Stomach (tissue), 9 donors: Measurements from ENCODE around the gene XYLT1. TPM values are rescaled to one million over a fixed set of nuclear protein-coding genes. Genes with fewer than 3 reads are reported as not detected.

ENCODE experiments used
- DNase-seq, 2 donors: peaks; one replicate each; pipeline versions ENCODE4 v3.0.0 to v3.0.0-alpha.2; 2013 to 2019
- H3K27ac ChIP-seq, 5 donors: fragments of 200-600 bp in 4 of 5; sonication (generic) in 4 of 5; one replicate each; pipeline ENCODE4 v1.5.1; 2013 to 2019; ENCODE audit warnings: mild to moderate bottlenecking in 1 of 5, moderate library complexity in 1 of 5
- H3K27me3 ChIP-seq, 3 donors: fragments of 200-600 bp; sonication (generic); one replicate each; pipeline ENCODE4 v1.5.1; 2017 to 2019; ENCODE audit warnings: mixed run types in 1 of 3
- H3K36me3 ChIP-seq, 4 donors: fragments of 200-600 bp; sonication (generic); 1 replicate in 3 of 4; 2 replicates in 1 of 4; pipeline ENCODE4 v1.5.1; 2016 to 2019
- H3K4me1 ChIP-seq, 4 donors: fragments of 200-600 bp; sonication (generic); one replicate each; pipeline ENCODE4 v1.5.1; 2016 to 2019
- H3K4me3 ChIP-seq, 4 donors: fragments of 200-600 bp; sonication (generic) in 3 of 4; one replicate each; pipeline ENCODE4 v1.5.1; 2016 to 2019; ENCODE audit warnings: mild to moderate bottlenecking in 1 of 4
- H3K9me3 ChIP-seq, 4 donors: fragments of 200-600 bp; sonication (generic); one replicate each; pipeline ENCODE4 v1.5.1; 2016 to 2019
- EP300 ChIP-seq: sonication (generic); formaldehyde crosslinking; IDR thresholded peaks from one replicate; pipeline ENCODE4 v1.6.1; 2017; ENCODE audit warnings: antibody characterized with exemption
- POLR2A ChIP-seq, 4 donors: fragments of 450-650 bp; IDR thresholded peaks; one replicate each; pipeline ENCODE4 v1.6.1; 2016; ENCODE audit warnings: antibody characterized with exemption in 4 of 4, control low read depth in 2 of 4, mild to moderate bottlenecking in 1 of 4, moderate library complexity in 1 of 4
- POLR2AphosphoS5 ChIP-seq, 3 donors: sonication (generic); formaldehyde crosslinking; IDR thresholded peaks; one replicate each; pipeline ENCODE4 v1.6.1; 2016; ENCODE audit warnings: antibody characterized with exemption in 3 of 3
- WGBS, 5 donors: extraction: QIAGEN DNeasy Blood & Tissue Kit in 3 of 5; methylation state at CpG; one replicate each; pipeline versions ENCODE4 v1.1.5 to v1.1.7; 2013 to 2018; 5-methylcytosine and 5-hydroxymethylcytosine counted together
- intact Hi-C: fragments of 100-400 bp; cut with DNase I; formaldehyde crosslinking; loops from one replicate; pipeline ENCODE4 v1.15.1; 2023; ENCODE audit warnings: low total_unique reads
- polyA plus RNA-seq, 3 donors: library from polyadenylated mRNA; stranded (reverse); fragments of 200-250 nt; gene quantifications; one replicate each; pipeline ENCODE4 v1.2.3, GENCODE V29; 2013
- total RNA-seq, 5 donors: library from RNA; depleted of rRNA; stranded (reverse); fragments of >200 nt; gene quantifications; one replicate each; pipeline versions ENCODE4 v1.1.0 to v1.2.3, GENCODE V29; 2014 to 2016
- TF ChIP-seq, protein P1 (sequence below), 7 experiments: fragments of 450-650 bp in 4 of 7; fragments of 200-600 bp in 3 of 7; sonication (generic) in 3 of 7; IDR thresholded peaks; one replicate each; pipeline ENCODE4 v1.5.1; 2016 to 2019; ENCODE audit warnings: antibody characterized with exemption in 7 of 7, control low read depth in 2 of 7, mild to moderate bottlenecking in 1 of 7
- donor health status: healthy with polysubstance abuse.
- donor health status: Bipolar disorder and iron deficiency.
- donor health status: healthy.

Gene XYLT1
- total and polyA plus RNA-seq, 8 donors: 0.87 to 59.5 (median 9.5) TPM

GRCh38 chr16:17305694-17306093 is 165.1 kb downstream of the XYLT1 start:
- TF ChIP-seq, protein P1, sequence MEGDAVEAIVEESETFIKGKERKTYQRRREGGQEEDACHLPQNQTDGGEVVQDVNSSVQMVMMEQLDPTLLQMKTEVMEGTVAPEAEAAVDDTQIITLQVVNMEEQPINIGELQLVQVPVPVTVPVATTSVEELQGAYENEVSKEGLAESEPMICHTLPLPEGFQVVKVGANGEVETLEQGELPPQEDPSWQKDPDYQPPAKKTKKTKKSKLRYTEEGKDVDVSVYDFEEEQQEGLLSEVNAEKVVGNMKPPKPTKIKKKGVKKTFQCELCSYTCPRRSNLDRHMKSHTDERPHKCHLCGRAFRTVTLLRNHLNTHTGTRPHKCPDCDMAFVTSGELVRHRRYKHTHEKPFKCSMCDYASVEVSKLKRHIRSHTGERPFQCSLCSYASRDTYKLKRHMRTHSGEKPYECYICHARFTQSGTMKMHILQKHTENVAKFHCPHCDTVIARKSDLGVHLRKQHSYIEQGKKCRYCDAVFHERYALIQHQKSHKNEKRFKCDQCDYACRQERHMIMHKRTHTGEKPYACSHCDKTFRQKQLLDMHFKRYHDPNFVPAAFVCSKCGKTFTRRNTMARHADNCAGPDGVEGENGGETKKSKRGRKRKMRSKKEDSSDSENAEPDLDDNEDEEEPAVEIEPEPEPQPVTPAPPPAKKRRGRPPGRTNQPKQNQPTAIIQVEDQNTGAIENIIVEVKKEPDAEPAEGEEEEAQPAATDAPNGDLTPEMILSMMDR (IDR thresholded peaks at IDR 0.05): no peak
- no peak for TF ChIP-seq POLR2A (IDR thresholded peaks at IDR 0.05)
- TF ChIP-seq POLR2AphosphoS5 (IDR thresholded peaks at IDR 0.05): no peak
- no peak for TF ChIP-seq EP300
- H3K4me1 ChIP-seq: peaks cover 40 to 80% (median 60%) of the 10 kb centered on the region in 4 donors
- 54 to 69% (median 68%) methylated on average over 6 of the region's 6 CpGs for WGBS, 5 donors
- intact Hi-C loops: no loop called here
- H3K9me3 ChIP-seq: no peaks in the 10 kb centered on the region
- H3K4me3 ChIP-seq: no peak overlapping the region
- DNase-seq: no peak
- peak overlapping the region; percentile 48 to 91 (median 83) for H3K27ac ChIP-seq
- H3K36me3 ChIP-seq: no peaks in the 10 kb centered on the region
- no peaks in the 10 kb centered on the region for H3K27me3 ChIP-seq

DNA sequence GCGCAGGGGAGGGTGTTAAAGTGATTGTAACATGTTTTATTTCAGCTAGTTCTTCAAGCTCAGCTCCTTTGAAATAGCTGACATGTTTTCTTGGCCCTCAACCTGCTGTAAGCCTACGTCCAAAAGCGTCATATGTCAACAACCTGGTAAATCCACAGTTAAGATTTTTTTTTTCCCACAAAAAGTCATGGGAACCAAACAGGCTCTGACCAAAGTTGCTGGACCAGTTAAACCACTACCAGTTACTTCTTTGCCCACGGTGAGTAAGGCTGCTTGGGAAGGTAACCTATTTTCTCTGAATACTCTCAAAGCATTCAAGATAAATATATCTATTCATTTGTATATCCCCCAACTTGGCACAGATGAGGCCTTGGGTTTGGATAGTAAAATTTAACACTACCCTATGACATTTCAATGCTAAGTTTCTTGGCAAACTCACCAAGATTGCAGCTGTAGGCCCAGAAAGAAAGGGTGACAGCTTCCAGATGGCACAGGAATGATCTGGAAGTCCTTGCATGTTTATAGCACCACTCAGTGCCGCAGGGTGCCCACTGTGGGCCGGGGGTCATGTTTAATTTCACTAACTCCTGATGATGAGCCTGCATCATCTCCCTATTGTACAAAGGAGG is 166.2 kb downstream of the XYLT1 start:
- TF ChIP-seq, protein P1 (IDR thresholded peaks at IDR 0.05): no peak
- TF ChIP-seq POLR2AphosphoS5 (IDR thresholded peaks at IDR 0.05) (peak; percentile 21 to 59 (median 36)), EP300 (peak; percentile 52)
- 19 to 39% (median 22%) methylated on average over 6 of the region's 6 CpGs for WGBS, 5 donors
- peak; percentile 70 to 93 for DNase-seq
- Histone ChIP-seq H3K36me3 (no peaks in the 10 kb centered on the region), H3K9me3 (no peaks in the 10 kb centered on the region), H3K4me1 (peaks cover 40 to 72% (median 58%) of the 10 kb centered on the region in 4 donors), H3K4me3 (no peak overlapping the region), H3K27me3 (no peaks in the 10 kb centered on the region), H3K27ac (peak overlapping the region; percentile 80 to 91 (median 87))
- intact Hi-C loops: no loop called here

DNA sequence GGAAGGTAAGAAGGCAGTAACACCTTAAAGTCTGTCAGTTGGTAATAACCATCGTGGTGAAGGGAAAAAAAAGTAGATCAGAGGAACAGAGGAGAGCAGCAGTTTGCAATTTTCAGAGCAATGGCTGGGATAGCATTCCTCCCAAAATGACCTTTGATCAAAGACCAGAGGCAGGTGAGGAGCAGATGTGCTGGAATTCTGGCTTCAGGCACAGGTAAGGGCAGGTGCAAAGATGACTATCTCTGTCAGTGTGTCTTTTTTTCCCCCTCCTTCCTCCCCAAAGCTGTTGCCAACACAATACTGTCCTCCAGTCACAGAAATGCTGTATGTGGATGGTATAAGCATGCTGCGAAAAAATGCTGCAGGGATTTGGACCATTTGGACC is 166.7 kb downstream of the XYLT1 start:
- intact Hi-C loops: no loop called here
- no peak for DNase-seq
- WGBS, 5 donors: 22 to 47% (median 41%) methylated on average over 2 of the region's 2 CpGs
- Histone ChIP-seq H3K9me3 (no peaks in the 10 kb centered on the region), H3K36me3 (no peaks in the 10 kb centered on the region), H3K27me3 (no peaks in the 10 kb centered on the region), H3K27ac (peak overlapping the region; percentile 80 to 91 (median 87)), H3K4me1 (peaks cover 40 to 68% (median 55%) of the 10 kb centered on the region in 4 donors), H3K4me3 (no peak overlapping the region)
- TF ChIP-seq EP300 (no peak), POLR2AphosphoS5 (IDR thresholded peaks at IDR 0.05) (no peak), POLR2A (IDR thresholded peaks at IDR 0.05) (no peak)
- TF ChIP-seq, protein P1 (IDR thresholded peaks at IDR 0.05): no peak

DNA sequence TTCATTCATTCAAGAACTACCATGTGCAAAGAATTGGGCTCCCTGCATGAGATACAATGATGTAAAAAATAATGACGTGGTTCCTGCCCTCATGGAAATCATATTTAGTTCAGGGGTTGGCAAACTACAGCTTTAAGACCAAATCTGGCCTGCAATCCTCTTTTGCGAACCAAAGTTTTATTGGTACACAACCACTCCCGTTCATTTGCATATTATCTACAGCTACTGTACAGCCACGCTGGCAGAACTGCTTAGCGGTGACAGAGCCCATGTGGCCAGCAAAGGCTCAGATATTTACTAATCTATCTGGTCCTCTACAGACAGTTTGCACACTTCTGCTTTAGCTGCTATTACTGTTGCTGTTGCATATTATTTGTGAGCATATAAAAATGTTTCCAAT is 167.7 kb downstream of the XYLT1 start:
- Histone ChIP-seq H3K4me3 (no peak overlapping the region), H3K4me1 (peaks cover 40 to 62% (median 55%) of the 10 kb centered on the region in 4 donors), H3K36me3 (no peaks in the 10 kb centered on the region), H3K9me3 (no peaks in the 10 kb centered on the region), H3K27ac (peak overlapping the region; percentile 49 to 91 (median 83)), H3K27me3 (no peaks in the 10 kb centered on the region)
- DNase-seq: peak; percentile 53
- intact Hi-C loops: no loop called here
- WGBS, 5 donors: 33 to 58% (median 45%) methylated on average over 5 of the region's 5 CpGs
- TF ChIP-seq POLR2AphosphoS5 (IDR thresholded peaks at IDR 0.05): peak in 1 of 3 donors; percentile 10
- TF ChIP-seq, protein P1 (IDR thresholded peaks at IDR 0.05): no peak
